Fibroblast of the aortic adventitia (primary cell): ENCODE results near the gene PTBP1. TPM values are rescaled to one million over a fixed set of nuclear protein-coding genes. Genes with fewer than 3 reads are reported as not detected.
"Not testable (repeated sequence)": the region's sequence is repeated elsewhere in the genome, so short reads cannot be mapped to it uniquely, and the experiment has no call there.

Source experiments
- DNase-seq: peaks from one replicate; pipeline ENCODE4 v3.0.0-alpha.2; 2010; ENCODE audit warnings: low read depth
- H3K4me3 ChIP-seq: 2 replicates; pipeline ENCODE4 v1.5.1; 2011; ENCODE audit warnings: low read depth, mild to moderate bottlenecking, control low read depth, low read length, moderate library complexity
- total RNA-seq: library from RNA; depleted of rRNA; stranded (reverse); fragments of >200 nt; gene quantifications from 2 replicates; pipeline ENCODE4 v1.2.3, GENCODE V29; 2012; ENCODE audit warnings: low replicate concordance
- TF ChIP-seq, protein P1 (sequence below): IDR thresholded peaks from 2 replicates; pipeline ENCODE4 v1.5.1; 2011; ENCODE audit warnings: mild to moderate bottlenecking, low read length, control low read depth, inconsistent platforms; ENCODE audit not compliant: insufficient read depth

Gene PTBP1
- total RNA-seq, 1 donor, result 121 TPM

DNA sequence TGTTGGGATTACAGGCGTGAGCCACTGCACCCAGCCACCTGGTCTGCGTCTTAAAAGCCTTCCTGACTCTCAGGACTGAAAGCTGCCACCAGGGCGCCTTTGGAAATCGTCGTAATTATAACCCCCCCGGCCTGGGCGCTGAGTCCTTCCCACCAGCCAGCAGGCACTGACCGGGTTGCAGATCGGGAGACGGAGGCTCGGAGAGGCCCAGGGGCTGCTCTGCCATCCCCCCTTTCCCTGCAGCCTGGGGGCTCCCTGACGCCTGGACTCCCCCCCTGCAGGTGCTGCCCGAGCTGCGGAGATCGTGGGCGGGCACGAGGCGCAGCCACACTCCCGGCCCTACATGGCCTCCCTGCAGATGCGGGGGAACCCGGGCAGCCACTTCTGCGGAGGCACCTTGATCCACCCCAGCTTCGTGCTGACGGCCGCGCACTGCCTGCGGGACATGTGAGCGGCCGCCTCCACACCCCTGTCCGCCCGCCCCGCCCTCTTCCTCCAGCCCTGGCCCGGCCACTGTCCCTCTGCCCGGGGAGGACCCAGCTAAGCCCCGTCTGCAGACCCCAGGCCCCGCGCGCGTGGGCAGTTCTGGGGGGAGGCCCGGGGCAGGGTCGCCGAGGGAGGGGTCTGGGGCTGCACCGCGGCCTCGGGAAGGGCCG, 46.1 kb downstream of the PTBP1 start:
- TF ChIP-seq, protein P1, sequence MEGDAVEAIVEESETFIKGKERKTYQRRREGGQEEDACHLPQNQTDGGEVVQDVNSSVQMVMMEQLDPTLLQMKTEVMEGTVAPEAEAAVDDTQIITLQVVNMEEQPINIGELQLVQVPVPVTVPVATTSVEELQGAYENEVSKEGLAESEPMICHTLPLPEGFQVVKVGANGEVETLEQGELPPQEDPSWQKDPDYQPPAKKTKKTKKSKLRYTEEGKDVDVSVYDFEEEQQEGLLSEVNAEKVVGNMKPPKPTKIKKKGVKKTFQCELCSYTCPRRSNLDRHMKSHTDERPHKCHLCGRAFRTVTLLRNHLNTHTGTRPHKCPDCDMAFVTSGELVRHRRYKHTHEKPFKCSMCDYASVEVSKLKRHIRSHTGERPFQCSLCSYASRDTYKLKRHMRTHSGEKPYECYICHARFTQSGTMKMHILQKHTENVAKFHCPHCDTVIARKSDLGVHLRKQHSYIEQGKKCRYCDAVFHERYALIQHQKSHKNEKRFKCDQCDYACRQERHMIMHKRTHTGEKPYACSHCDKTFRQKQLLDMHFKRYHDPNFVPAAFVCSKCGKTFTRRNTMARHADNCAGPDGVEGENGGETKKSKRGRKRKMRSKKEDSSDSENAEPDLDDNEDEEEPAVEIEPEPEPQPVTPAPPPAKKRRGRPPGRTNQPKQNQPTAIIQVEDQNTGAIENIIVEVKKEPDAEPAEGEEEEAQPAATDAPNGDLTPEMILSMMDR, result peak; percentile 11
- DNase-seq, result no peak
- no peak overlapping the region for H3K4me3 ChIP-seq

DNA sequence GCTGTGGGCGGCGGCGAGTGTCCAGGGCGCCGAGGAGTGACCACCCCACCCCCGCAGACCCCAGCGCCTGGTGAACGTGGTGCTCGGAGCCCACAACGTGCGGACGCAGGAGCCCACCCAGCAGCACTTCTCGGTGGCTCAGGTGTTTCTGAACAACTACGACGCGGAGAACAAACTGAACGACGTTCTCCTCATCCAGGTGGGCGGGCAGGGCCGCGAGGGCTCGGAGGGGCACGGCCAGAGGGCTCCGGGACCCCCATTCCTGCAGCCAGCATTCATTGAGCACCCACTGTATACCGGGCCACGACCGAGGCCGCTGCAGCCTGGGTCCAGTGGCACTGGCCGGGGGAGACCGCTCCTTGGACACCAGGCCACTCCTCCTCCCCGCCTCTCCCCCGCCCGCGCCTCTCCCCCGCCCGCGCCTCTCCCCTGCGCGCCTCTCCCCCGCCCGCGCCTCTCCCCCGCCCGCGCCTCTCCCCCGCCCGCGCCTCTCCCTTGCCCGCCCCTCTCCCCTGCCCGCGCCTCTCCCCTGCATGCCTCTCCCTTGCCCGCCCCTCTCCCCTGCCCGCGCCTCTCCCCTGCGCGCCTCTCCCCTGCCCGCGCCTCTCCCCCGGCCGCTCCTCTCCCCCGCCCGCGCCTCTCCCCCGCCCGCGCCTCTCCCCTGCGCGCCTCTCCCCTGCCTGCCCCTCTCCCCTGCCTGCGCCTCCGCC, 46.7 kb downstream of the PTBP1 start:
- H3K4me3 ChIP-seq, result no peak overlapping the region
- TF ChIP-seq, protein P1, result no peak
- no peak for DNase-seq

DNA sequence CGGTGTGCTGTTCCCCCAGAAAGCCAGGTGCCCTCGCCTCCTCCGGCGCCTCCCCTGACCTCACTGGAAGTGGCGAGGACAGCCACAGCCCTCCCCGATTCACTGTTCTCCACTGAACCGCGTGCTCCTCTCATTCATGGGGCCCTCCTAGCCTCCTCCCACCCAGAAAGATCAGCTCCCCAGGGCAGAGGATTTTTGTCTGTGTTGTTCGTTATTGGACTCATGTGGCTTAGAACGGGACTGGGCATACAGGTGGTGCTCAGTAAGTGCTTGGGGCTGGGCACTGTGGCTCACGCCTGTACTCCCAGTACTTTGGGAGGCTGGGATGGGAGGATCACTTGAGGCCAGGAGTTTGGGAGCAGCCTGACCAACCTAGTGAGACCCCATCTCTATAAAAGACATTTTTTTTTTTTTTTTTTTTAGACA, 47.3 kb downstream of the PTBP1 start:
- H3K4me3 ChIP-seq, result no peak overlapping the region
- DNase-seq, result no peak
- TF ChIP-seq, protein P1, result no peak

DNA sequence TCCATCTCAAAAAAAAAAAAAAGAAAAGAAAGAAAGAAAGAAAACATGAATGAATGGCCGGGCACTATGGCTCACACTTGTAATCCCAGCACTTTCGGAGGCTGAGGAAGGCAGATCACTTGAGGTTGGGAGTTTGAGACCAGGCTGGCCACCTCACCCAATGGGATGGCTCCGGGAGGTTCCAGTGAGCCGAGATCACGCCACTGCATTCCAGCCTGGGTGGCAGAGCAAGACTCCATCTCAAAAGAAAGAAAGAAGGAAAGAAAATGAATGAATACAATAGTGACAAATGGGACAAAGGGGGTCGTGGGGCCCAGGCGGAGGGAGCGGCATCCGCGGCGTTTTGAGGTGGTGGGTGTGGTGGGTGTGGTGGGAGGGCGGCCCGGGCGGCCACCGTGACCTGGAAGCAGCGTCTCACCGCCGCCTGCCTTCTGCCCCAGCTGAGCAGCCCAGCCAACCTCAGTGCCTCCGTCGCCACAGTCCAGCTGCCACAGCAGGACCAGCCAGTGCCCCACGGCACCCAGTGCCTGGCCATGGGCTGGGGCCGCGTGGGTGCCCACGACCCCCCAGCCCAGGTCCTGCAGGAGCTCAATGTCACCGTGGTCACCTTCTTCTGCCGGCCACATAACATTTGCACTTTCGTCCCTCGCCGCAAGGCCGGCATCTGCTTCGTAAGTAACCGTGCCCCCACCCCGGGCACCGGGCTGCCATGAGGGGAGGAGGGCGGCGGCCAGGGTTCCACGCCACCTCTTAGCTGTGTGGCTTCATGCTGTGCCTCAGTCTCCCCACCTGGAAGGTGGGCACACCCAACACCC, 48.7 kb downstream of the PTBP1 start:
- no peak overlapping the region for H3K4me3 ChIP-seq
- DNase-seq, result no peak
- TF ChIP-seq, protein P1, result no peak

DNA sequence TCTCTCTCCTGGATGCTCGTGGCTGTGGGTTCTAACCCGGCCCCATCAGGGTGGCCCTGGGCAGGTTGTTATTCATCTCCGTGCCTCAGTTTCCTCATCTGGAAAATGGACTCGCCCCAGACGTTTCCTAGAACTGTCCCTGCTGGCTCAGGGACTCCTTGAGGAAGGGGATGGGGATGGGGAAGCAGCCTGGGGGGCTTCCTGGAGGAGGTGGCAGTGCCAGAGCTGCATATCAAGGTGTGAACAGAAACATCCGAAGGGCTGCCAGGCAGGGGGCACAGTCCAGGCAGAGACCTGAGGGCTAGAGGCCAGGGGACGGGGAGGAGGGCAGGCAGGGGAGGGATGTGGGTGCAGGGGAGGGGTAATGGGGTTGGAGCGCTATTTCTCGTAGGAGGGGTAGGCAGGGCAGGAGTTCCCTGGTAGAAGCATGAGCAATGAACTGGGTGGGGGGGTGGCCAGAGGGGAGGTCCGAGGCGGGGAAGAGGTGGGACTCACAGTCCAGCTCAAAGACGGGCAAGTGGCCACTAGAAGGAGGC, 51.2 kb downstream of the PTBP1 start:
- TF ChIP-seq, protein P1, result no peak
- no peak overlapping the region for H3K4me3 ChIP-seq
- no peak for DNase-seq

- not testable (repeated sequence) for DNase-seq, H3K4me3 ChIP-seq
Observed at GRCh38 chr19:849195-849594, 51.9 kb downstream of the PTBP1 start.
